NCI-H2107 treated with DMSO at 0.1 percent for 48 hours (cell line): ENCODE measurements around the gene PXDC1.

Experiments
- DNase-seq: peaks from one replicate; lab custom pipeline; 2025; ENCODE audit not compliant: unreplicated experiment; lab: John Stamatoyannopoulos, UW

PXDC1 gene

DNA sequence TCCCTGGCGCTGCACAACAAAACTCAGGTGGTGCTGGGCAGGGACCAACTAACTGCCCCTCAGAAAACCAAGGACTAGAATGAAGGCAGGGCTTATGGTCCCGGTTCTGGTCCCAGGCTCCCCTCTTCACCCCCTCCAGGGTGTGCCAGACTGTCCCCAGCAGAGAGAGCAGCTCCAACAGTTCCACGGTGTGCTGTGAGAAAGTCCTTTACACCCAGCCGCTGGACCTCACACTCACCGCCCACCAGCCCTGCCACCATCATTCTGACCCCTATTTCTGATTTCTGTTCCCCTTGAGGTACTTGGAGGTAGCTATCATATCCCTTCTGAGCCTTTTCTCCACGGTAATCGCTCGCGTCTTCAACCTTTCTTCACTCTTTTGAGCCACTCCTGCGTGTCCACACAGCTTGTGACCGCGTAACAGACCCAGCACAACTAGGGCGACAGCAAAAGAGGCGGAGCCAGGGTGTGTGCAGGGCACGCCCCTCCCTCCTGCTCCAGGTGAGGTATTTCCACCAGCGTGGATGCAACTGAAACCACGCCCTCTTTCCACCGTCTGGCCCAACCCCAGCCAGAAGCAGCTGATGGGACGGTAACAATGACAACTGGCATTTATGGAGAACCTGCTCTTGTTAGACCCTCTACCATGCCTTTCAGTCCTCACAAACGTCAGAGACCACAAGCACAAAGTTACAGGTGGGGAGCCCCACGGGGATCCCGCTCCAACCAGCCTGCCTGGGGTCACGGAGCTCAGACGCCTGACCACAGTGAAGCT lies 2.3 kb downstream of the PXDC1 start:
- no peak for DNase-seq

- no peak for DNase-seq
Observed at GRCh38 chr6:3748208-3749066, 3.1 kb downstream of the PXDC1 start.

DNA sequence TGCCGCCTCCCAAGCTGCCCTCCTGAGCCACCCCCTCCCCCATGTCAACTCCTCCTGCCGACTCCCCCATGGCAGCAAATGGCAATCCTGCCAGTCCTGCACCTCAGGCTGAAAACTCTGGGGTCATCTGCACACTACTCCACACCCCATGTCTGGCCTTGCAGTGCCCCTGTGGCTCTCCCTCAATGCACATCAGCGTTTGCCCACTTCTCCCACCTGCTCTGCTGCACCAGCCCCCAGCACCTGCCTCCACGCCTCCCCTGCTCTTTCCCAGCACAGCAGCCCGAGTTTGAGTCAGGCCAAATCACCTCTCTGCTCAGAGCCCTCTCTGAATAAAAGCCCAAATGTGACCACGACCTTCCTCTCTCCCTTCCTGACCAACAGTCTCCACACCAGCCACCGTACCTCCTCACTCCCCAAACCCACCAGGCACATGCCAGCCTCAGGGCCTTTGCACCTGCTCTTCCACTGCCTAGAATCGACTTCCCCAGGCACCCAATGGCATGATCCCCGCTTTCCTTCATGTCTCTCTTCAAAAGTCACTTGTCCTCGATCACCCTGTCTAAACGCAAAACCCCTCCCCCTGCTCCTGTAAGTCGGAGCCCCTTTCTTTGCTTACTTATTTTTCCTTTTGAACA lies 4.3 kb downstream of the PXDC1 start:
- DNase-seq, result no peak

GRCh38 chr6:3746696-3747095 lies 4.8 kb downstream of the PXDC1 start:
- DNase-seq, result no peak

DNA sequence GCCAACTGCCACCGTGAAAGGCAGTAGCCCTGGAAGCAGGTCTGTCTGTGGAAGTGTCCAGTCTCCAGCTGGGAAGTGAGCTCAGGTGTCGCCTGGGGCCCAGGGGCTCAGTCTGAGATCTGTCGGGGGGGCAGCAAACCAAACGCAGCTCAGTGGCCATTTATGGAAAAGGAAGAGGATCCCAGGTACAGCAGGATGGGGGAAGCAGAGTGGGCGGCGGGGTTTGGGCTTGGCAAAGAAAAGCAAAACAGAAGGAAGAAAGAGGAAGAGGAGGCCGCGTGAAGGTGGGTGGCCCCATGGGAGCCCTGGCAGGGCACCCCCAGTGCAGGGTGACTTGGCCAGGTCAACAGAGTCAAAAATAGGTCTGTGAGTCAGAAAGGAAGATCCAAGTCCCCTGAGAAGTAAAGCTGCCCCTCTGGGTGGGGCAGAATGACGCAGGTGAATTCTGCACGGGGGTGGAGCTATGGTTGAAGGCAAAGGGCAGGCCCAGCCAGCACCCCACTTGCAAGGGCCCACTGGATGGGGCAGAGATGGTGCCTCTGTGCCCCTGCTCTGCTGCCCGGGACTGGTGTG lies 5.3 kb downstream of the PXDC1 start:
- DNase-seq, result no peak

- no peak for DNase-seq
Observed at GRCh38 chr6:3745566-3746118, 5.9 kb downstream of the PXDC1 start.

GRCh38 chr6:3744901-3745470 lies 6.5 kb downstream of the PXDC1 start:
- DNase-seq, result no peak

- no peak for DNase-seq
Observed at GRCh38 chr6:3744211-3744900, 7.2 kb downstream of the PXDC1 start.

DNA sequence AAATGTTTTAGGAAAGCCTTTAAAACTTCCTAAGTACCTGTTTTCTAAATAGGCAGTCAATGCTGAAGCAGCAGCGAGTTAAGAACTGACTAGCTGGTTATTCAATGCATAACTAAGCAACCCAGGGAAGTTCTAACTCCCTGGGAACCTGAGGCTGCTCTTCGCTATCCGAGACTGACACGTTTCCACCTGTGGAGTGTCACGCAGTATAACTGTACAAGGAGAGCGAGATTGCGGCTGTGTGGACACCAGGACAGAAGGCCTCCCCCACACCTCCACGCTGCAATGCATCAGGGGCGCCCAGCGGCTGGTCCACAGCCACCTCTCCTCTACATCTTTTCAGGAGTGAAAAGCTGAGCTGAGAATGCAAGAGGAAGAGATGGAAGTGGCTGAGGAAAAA lies 8.0 kb downstream of the PXDC1 start:
- no peak for DNase-seq

GRCh38 chr6:3742426-3743344 lies 8.8 kb downstream of the PXDC1 start:
- peak; percentile 55 for DNase-seq

DNA sequence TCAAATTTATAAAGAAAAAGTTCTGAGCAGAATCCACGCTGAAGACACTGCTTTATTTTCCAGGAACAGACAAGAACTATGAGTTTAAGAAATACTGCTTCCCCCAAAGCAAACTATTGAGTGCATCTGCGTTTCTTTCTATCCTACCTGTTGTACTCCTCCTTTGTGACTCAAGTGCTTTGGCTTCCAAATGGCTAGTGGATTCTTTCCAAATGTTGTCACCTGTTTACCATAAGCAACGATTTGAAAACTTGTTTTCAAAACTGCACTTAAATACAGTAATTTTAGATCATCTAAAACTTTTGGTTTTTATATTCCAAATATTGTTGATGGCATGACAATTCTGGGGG lies 9.5 kb downstream of the PXDC1 start:
- peak; percentile 55 for DNase-seq

GRCh38 chr6:3741477-3741871 lies 10.0 kb downstream of the PXDC1 start:
- DNase-seq, result no peak

DNA sequence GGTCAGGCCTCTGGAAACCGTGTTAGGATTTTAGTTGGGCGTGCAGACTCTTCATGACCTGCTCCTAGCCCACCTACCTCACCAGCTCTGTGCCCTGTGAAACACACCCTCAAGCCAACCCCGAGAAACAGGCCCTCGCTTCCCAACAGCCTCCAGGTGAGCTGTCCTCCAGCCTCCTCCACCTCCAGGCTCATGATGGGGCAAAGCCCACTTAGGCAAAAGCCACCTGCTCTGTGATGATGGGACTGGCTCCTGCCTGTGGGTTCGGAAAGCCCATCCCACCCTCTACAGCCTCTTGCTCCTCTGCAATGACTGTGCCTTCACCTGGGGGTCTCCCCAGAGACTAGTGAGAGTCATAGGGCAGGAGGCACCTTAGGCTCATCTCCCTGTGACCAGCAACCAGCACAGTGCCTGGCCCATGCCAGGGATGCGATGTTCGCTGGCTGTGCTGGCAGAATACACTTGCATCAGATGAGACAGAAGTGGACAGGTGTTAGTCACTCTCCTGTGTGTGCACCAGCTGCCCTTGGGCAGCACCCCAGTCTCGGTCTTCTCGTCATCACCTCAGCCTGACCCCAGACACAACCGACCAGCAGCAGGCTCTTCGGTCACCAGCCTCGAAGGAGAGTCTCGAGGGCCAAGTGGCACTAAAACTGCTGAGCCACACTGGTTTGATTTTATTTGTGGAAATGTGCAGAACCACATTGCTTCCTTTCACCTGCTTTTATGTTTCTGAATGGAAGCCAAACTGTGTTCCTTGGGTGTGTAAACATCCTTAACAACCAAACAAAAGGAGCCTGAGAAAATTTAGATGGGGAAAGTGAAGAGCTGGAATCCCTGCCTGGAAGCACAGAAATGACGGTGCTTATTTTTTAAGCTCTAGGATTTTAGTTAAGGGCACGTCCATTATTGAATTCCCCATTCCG lies 10.7 kb downstream of the PXDC1 start:
- DNase-seq, result no peak

DNA sequence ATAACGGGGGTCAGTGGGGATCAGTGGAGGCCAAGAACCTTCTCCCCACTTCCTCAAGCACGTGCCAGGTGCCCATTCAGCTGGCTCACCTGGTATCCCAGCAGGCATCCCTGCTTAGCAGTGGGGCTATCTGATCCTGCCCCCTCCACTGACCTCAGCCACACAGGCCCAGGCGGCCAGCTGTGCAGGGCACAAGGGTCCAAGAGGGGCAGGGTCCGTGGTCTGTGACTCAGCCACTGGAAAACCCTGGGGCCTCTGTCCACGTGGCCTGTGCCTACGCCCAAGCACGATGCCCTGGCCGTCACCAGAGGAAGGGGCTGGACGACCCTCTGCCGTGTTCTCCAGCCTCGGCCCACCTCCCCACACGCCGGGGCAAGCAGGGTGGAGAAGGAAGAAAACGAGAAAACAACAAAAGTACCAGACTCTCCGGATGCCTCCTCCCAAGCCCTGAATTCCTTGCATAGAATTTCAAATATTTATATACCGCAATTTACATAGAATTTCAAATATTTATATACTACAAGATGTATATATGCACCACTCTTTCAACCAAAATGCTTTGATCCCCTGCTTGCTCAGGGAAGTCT lies 12.1 kb downstream of the PXDC1 start:
- DNase-seq, result no peak

DNA sequence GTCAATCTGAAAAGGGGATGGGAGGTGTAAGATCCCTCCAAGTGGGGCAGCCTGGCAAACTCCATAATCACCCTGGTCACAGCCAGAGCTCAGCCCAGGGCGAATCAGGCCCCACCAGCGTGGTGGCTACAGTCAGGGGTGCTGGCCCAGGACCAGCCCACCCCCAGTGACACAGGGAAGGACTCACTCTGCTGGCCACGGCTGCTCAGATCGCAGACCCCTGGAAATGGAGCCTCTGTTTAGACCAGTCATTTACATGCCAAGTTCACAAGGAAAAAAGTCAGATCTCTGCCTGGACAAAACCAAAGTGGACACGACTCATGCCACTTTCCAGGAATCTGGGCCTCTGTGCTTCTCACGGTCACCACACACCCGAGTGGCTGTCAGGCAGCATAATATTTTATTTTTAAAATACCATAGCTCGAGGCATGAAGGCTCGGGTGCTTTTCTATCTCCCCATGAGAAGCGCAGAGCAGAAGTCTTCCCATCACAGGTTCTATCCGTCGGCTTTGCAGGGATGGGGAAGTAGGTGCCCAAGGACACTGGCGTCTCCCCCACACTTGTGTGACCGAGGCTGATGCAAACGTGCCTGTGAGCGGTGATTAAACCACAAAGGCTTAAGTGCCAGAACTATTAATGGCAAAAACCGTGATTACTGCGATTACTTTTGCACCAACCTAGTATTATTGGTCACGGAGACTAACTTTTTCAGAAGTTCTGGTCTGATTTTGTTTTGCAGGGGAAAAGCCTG lies 13.0 kb downstream of the PXDC1 start:
- no peak for DNase-seq

DNA sequence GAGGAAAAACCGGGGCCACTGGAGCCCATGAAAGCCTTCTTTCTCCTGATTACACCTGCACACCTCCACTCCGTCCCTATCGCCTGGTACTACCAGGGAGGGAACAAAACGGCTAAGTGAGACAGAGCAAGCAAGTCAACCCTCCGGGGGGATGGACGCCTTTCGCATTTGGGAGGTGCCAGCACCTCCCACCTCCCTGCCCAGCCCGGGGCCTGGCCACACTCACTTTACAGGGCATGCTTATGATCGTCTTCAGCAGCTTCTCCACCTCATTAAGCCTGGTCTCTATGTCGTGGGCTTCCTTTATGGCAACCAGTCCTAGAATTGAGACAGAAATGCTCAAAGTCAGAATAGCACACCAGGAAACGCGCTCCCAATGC lies 13.7 kb downstream of the PXDC1 start:
- DNase-seq, result no peak

- no peak for DNase-seq
Observed at GRCh38 chr6:3737149-3737830, 14.2 kb downstream of the PXDC1 start.
